Uterus (tissue), 2 donors: ENCODE results near the gene OSGEPL1.

Experiments used
- POLR2A ChIP-seq, 2 donors: fragments of 450-650 bp; IDR thresholded peaks; one replicate each; pipeline ENCODE4 v1.6.1; 2016; ENCODE audit warnings: antibody characterized with exemption in 2 of 2, mild to moderate bottlenecking in 1 of 2, moderate library complexity in 1 of 2
- TF ChIP-seq, protein P1 (sequence below), 4 experiments: fragments of 200-600 bp in 2 of 4; fragments of 450-650 bp in 2 of 4; sonication (generic) in 2 of 4; IDR thresholded peaks; one replicate each; pipeline ENCODE4 v1.5.1; 2016 to 2019; ENCODE audit warnings: antibody characterized with exemption in 4 of 4, mild to moderate bottlenecking in 2 of 4, moderate library complexity in 1 of 4

DNA sequence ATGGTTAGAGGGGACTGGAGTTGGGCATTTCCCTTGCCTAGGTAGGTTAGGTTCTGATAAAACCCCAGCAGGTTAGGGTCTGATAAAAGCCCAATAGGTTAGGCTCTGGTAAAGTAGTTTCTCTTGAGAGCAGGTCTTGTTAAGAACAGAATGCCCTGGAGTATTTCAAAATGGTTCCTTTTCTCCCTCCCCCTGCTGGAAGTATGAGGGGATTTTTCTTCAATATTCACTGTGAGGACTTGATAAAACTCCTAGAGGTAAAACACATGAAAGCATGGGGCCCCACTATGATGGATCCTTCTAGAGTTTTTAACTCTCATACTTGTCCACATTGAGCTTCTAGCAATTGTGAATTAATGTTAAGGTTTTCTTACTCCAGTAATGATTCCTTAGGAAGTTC, 60.5 kb downstream of the OSGEPL1 start:
- TF ChIP-seq POLR2A (IDR thresholded peaks at IDR 0.05) = no peak
- TF ChIP-seq, protein P1, sequence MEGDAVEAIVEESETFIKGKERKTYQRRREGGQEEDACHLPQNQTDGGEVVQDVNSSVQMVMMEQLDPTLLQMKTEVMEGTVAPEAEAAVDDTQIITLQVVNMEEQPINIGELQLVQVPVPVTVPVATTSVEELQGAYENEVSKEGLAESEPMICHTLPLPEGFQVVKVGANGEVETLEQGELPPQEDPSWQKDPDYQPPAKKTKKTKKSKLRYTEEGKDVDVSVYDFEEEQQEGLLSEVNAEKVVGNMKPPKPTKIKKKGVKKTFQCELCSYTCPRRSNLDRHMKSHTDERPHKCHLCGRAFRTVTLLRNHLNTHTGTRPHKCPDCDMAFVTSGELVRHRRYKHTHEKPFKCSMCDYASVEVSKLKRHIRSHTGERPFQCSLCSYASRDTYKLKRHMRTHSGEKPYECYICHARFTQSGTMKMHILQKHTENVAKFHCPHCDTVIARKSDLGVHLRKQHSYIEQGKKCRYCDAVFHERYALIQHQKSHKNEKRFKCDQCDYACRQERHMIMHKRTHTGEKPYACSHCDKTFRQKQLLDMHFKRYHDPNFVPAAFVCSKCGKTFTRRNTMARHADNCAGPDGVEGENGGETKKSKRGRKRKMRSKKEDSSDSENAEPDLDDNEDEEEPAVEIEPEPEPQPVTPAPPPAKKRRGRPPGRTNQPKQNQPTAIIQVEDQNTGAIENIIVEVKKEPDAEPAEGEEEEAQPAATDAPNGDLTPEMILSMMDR (IDR thresholded peaks at IDR 0.05) = no peak
